Ovary (tissue), 3 donors: ENCODE results near the gene AOAH.

ENCODE experiments used
- EP300 ChIP-seq: sonication (generic); formaldehyde crosslinking; IDR thresholded peaks from one replicate; pipeline ENCODE4 v1.6.1; 2017; ENCODE audit warnings: antibody characterized with exemption
- POLR2A ChIP-seq: fragments of 450-650 bp; IDR thresholded peaks from one replicate; pipeline ENCODE4 v1.6.1; 2017; ENCODE audit warnings: antibody characterized with exemption, mild to moderate bottlenecking, moderate library complexity
- TF ChIP-seq, protein P1 (sequence below), 3 donors: fragments of 450-650 bp in 2 of 3; fragments of 200-600 bp in 1 of 3; IDR thresholded peaks; one replicate each; pipeline versions ENCODE4 v1.5.1 to v1.8.0; 2016 to 2022; ENCODE audit warnings: antibody characterized with exemption in 3 of 3, mild to moderate bottlenecking in 1 of 3
- donor health status: DM: no; HTN: no; CAD: no.

DNA sequence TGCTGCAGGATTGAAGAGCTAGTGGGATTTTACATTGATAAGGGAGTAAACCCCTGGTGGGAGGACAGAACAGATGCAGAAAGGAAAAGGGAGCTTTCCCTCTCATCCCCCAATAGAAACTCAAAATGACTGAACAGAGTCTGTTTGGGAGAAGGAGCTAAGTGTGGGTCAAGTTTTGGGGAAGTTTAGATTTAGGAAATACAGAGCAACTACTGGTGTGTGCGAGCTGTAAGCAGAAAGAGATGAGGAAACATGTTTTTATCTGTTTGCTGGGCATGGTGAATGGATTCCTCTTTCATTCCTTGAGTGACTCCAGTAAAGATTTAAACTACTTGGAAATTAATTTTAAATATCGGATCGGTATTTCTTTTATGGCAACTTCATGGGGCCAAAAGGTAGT, 132.7 kb downstream of the AOAH start:
- TF ChIP-seq, protein P1, sequence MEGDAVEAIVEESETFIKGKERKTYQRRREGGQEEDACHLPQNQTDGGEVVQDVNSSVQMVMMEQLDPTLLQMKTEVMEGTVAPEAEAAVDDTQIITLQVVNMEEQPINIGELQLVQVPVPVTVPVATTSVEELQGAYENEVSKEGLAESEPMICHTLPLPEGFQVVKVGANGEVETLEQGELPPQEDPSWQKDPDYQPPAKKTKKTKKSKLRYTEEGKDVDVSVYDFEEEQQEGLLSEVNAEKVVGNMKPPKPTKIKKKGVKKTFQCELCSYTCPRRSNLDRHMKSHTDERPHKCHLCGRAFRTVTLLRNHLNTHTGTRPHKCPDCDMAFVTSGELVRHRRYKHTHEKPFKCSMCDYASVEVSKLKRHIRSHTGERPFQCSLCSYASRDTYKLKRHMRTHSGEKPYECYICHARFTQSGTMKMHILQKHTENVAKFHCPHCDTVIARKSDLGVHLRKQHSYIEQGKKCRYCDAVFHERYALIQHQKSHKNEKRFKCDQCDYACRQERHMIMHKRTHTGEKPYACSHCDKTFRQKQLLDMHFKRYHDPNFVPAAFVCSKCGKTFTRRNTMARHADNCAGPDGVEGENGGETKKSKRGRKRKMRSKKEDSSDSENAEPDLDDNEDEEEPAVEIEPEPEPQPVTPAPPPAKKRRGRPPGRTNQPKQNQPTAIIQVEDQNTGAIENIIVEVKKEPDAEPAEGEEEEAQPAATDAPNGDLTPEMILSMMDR (IDR thresholded peaks at IDR 0.05): no peak
- TF ChIP-seq POLR2A (no peak), EP300 (no peak)
